GM18907 (cell line): Measurements from ENCODE around the gene LOXL1.

Source experiments
- ATAC-seq: cut with Tn5 transposase; IDR thresholded peaks from one replicate; pipeline ENCODE4 v1.9.1; 2021; ENCODE audit warnings: mild to moderate bottlenecking, moderate library complexity; ENCODE audit not compliant: unreplicated experiment

The LOXL1 gene

DNA sequence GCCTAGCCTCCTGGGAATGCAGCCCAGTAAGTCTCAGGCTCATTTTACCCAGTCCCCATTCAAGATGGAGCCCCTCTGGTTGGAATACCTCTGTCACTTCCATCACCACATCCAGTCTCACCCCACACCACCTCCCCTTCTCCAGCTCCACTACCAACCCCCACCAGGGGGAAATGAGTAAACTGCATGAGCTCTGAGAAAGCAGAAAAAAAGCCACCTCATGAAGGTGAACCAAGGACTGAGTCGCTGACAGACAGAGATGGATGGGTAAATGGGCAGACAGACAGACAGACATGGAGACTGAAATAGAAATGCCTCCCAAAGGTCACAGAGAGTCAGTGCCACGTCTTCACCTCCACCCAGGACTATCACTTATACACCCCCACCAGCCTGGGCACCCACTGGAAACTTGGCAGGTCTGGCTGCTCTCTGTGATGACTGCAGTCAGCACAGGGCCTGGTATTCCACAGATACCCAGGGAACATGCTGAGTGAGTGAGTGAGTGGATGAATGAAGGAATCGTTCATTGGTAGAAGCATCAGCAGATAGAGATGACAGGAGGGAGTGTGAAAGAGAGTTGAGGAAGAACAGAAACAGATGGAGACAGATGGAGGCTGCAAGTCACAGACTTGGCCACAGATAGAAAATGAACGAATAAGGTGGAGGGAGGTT lies 4.9 kb upstream of the LOXL1 start:
- ATAC-seq, result no peak

DNA sequence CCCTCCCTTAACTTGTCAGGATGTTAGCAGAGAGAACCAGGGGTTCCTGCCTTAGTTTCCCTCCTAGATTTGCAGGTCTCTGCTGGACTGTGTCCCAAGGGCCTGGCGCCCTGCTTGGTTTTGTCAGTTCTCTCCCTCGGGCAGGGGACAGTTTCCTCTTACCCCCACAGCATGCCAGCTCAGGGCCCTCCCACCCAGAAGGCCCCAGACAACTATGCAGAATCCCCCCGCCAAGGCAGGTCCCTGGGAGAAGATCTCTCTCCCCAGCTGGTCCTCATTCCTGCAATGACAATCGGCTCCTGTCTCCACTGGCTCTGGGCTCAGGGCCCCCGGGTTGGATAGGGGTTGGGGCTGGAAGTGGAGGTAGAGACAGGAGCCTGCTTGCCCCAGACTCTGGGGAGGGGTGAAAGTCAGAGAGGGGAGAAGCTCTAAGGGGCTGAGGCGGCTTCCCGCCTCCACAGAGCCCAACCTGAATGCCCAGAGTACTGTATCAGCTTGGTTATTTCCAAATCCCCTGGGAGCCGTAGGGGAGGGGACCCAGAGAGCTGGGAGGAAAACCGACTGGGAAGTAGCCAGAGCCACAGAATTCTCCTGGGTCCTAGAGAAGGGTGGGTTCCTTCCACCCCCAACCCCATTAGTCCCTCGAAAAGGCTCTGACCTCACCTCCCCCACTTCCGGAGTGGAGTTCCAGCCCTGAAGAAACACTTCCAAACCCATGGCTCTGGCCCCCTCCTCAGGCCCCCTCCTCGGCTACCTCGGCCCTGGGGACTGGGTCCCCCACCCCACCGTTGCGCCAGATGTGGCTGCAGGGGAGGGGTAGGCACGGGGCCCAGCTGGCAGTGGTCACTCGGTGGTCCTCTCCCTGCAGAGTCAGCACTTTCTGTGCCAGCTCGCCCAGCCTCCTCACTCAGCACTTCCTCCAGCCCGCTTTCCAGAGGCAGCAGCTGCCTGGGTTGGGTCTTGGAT lies 3.8 kb upstream of the LOXL1 start:
- ATAC-seq, result no peak

DNA sequence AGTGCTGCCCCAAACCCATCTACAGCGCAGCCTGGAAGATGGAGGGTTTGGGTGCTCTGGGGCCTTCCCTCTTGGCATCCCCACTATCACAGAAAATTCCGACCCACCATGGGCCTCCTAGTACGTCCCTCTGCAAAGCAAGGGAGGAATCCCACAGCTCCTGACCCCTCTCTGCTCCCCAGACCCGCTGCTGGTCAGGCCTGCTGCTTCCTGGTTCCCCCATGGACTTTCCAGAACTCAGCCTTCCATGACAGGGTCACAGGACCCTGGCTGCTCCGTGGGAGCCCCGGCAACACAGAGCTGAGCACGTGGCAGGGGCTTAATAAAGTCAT lies 3.1 kb upstream of the LOXL1 start:
- ATAC-seq, result no peak

DNA sequence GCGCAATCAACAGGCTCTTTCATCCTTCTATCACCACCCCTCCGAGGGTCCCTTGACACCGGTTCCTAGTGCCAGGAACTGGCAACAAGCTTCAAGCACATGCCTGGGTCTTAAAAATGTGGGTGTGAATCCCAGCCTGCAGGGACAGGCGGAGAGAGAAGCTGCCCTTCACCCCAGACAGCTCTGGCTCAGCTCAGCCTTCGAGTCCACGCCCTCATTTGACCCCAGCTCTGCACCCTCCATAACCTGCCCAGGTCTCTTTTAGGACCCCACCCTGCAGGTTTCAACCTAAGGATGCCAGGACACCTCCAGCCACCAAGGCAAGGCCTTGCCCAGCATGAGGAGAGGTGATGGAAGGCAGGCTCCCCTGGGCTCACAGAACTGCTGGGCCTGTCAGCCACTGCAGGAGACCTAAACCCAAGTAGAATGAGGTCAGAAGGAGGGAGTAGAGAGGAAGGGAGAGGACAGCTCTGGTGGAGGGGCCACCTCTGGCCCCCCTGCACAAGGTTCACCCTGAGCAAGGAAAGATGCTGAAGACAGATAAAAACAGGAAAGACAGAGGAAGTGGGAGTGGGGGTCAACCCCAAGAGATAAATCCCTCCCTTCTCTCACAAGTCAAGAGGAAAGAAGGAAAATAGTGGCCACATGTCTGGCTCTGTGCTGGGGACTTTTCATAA lies 2.6 kb upstream of the LOXL1 start:
- no peak for ATAC-seq

DNA sequence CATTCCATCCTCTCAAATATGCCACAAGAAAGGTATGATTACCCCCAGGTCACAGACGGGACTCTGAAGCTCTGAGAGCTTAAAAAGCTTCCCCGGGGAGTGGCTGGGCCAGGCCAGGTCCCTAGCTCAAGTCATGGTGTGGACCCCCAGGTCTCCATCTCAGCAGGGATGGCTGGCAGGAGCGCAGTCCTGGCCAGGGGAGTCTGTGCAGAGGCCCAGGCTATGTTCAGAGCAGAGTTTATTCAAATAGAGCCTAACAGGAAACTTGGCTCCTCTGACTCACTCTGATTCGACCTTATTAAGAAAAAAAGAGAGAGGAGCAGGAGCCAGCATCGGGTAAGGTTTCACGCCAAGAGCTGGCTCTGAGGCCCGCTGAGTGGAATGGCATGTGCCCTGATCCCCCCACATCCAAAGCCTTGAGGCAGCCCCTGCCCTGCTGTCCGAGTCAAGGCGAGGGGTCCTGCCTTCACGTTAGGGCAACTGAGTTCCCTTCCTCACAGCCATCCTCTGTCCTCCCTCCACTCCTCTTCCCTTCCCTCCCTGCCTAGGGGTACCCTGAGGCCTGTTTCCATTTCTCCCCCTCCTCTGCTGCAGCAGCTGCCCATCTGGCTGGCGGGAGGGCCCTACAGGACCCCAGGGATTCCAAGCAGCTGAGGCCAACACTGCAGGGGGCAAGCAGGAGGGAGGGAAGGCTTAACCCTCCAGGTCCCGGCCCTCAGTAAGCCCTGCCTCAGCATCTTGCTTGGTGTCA lies 1.9 kb upstream of the LOXL1 start:
- ATAC-seq, result no peak

DNA sequence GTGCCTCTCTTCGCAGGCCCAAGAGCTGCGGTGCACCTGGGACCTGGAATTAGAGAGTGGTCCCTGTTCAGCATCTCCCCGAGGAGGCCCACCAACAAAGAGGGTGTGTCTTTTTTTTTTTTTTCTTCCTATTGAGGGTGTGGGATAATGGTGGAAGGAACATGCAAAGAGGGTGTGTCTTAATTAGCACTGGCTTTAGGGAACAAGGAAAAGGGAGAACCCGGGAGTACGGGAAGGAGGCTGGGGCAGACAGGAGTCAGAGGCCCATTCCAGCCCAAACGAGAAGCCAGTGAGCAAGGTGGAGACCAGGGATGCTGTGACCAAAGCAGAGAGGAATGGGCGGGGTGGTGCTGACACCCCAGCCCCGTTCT lies 429 bp upstream of the LOXL1 start:
- no peak for ATAC-seq

DNA sequence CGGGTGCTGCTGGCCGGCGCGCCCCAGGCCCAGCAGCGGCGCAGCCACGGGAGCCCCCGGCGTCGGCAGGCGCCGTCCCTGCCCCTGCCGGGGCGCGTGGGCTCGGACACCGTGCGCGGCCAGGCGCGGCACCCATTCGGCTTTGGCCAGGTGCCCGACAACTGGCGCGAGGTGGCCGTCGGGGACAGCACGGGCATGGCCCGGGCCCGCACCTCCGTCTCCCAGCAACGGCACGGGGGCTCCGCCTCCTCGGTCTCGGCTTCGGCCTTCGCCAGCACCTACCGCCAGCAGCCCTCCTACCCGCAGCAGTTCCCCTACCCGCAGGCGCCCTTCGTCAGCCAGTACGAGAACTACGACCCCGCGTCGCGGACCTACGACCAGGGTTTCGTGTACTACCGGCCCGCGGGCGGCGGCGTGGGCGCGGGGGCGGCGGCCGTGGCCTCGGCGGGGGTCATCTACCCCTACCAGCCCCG lies 777 bp downstream of the LOXL1 start:
- no peak for ATAC-seq

DNA sequence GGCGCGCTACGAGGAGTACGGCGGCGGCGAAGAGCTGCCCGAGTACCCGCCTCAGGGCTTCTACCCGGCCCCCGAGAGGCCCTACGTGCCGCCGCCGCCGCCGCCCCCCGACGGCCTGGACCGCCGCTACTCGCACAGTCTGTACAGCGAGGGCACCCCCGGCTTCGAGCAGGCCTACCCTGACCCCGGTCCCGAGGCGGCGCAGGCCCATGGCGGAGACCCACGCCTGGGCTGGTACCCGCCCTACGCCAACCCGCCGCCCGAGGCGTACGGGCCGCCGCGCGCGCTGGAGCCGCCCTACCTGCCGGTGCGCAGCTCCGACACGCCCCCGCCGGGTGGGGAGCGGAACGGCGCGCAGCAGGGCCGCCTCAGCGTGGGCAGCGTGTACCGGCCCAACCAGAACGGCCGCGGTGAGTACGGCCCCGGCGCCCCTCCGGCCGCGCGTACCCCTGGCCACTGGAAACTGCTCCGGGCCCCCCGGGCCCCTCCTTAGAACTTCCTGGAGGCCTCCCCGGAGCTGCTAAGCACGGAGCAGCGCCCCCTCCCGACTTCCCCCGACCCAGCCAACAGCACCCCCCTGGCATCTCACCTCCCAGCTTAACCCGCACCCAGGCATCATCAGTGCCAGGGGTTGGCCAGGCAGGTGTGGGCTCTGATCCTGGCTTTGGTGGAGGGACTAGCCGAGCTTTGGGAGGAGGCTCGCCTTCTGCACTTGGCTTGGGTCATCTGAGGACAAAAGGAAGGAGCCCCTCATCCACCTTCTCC lies 1.4 kb downstream of the LOXL1 start:
- ATAC-seq, result no peak

DNA sequence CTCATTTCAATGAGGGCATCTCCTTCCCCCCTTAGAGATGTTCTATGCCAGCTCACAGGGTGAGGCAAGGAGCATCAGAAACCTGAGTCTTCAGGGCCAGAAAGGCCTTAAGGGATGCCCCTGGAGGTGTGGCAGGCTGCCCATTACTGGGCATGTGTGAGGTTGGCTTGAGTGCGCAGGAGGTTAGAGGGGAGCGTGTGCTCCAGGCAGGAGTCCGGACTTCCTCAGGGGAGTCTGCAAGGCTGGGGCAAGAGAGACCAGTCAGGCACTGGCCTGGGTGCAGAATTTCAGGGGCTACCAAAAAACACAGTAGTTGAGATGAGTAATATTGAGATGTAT lies 1.9 kb downstream of the LOXL1 start:
- ATAC-seq, result no peak

DNA sequence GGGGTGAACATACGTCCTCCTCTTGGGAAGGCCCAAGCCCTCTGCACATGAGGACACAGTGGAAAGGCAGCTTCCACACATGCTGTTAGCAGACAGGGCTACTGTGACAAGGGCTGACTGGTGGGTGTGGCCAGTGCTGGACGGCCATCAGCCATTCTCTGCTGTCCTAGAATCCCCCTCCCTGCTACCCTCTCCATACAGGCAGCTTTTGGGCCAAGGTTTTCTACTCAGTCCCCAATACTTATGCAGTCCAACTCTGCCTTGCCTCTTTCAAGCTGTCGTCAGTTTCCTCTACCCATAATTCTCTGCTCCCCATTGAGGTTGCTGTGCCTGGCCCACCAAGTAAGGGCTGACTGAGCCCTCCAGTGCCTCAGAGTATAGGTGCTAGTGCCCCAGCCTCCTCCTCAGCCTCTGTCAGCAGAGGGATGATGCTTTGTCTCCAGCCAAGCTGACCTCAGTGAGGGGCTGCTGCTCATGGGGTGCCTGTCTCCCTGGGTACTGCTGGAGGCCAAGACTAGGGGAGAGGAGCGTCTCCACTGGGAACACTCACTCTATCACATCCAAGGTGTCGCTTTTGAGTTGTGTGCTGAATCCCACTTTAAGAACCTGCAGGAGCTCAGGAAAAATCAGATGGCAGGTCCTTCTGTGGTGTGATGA lies 2.8 kb downstream of the LOXL1 start:
- no peak for ATAC-seq

DNA sequence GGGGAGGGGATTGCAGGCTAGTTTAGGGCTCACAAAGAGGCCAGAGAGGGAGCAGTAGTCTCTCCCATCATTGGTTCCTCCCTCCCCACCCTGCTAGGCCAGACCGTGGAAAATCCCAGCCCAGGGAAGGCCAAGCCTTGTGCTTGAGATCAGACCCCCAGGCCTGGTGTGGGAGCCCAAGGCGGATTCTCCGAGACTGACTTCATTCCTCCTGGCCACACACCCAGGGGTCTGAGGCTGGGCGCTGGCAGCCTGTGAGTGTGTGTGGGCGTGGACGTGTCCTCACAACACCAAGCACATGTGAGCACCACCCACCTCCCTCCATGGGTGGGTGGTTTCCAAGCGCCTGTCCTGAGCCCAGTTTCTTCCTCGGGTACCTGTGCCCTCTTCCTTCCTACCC lies 4.1 kb downstream of the LOXL1 start:
- ATAC-seq, result no peak

DNA sequence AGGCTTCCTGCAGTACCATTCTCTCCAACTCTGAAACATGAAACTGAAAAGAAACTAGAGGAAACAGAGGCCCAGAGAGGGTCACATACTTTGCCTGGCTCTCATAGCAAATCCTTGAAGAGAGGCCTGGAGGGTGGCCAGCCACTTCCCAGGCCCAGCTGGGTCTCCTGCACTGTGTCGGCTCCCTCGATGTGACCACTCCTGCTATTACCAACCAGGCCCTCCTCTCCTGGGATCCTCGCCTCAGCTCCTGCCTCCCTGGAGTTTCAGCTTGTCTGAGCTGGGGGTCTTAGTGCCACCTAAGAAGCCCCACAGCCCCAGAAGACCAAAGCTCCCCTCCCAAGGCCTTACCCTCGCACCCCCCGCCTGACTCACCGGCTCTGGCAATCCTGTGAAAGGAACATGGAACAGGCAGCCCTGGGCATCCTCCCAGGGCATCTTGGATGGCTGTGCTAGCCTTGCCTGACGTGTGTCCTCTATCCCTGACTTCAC lies 4.6 kb downstream of the LOXL1 start:
- no peak for ATAC-seq

DNA sequence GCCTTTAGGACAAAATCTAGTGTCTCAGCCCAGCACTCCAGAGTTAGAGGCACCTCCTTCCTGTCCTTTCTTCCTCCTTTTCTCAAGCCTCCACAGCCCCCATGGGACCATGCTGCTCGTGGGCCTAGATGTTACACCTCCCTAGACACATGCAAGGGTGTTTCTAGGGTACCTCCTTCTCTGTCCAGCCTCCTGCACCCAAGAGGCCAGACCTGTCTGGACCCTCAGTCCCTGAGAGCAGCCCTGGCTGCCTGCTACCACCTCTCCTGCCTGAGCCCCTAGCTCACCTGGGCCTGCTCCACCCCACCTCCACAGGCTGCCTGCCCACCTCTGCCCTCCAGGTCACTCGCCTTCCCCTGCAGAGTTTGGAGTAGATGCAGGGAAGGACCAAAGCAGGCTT lies 5.2 kb downstream of the LOXL1 start:
- ATAC-seq, result no peak

DNA sequence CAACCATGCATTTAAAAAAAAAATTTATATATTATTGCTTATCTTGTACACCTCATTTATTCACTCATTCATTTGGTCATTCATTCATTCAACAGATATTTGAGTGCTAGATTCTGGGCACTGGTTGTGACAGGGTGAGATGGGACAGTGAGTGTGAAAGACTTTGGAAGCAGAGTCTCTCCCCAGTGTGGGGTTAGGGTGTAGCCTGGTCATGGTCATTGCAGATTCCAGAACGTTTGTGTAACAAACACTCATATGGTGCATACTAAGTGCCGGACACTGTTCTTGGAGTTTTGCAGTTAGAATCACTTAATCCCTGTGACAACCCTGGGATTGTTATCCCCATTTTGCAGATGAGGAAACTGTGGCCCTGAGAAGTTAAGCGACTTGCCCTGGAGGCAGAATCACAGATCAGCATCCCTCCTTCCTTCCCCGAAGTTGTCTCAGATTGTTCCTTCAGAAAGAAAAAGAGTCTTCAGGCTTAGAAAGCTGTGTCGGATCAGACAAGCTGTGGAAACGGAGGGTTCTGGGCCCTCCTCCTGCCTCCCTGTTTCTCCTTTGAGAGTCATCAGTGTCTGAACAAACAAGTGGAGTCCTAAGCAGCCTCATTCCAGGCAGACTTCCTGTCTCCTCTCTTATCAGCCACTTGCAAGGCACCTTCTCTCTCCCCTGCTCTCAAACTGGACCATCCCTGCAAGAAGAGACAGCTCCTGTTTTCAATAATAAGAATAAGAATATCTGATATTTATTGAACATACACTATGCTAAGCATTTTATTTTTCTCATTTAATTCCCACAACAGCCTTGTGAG lies 6.3 kb downstream of the LOXL1 start:
- ATAC-seq, result no peak

DNA sequence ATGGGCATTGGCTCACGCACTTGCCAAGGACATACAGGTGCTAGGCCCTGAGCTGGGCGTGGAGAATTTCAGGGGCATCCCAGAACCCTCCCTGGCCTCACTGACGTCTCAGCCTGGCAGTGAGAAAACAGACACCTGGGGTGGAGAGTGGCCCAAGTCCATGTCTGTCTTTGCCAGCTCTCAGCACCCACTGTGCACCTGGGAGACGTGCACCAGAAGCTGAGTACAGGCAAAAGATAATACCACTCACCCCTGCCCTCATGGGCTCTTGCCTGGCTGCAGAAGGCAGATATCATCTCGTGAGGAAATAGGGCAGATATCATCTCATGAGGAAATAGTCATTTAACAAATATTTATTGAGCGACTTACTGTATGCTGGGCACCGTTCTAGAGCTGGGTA lies 8.0 kb downstream of the LOXL1 start:
- ATAC-seq, result no peak

DNA sequence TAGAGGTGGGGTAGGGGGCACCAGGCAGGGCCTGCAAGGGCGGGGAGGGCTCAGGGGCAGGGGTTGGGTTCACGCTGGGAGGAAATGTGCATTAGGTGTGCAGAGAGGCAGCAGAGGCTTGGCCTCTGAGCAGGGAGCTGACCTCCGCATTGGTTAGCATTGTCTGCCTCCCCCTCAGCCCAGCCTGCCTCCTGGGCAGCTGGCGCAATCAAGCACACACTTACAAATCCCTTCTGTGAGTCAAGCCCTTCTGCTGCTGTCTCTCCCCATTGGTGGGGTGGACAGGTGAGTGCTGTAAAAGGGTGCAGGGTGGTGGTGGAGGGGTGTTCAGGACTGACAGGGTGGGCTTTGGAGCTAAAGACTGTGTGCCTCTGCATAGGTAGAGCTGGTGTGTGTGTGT lies 9.3 kb downstream of the LOXL1 start:
- ATAC-seq, result no peak

DNA sequence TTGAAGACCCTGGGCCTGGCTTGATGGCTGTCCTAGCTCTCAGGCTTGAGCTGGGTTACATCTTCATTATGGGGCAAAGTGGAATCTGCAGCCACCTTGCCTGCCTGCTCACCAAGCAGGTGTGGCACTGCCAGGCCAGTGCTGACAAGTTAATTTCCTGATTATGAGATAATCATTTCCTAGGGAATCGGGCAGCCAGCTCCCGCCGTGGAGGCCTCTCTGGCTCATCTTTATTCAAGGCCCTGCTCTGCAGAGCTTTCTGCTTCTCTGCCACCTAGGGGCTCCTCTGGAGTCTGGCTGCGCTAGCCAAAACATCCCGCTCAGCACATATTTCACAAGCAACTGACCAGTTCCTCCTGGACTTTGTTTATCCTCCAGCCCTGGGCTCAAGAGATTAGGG lies 9.9 kb downstream of the LOXL1 start:
- ATAC-seq, result no peak

DNA sequence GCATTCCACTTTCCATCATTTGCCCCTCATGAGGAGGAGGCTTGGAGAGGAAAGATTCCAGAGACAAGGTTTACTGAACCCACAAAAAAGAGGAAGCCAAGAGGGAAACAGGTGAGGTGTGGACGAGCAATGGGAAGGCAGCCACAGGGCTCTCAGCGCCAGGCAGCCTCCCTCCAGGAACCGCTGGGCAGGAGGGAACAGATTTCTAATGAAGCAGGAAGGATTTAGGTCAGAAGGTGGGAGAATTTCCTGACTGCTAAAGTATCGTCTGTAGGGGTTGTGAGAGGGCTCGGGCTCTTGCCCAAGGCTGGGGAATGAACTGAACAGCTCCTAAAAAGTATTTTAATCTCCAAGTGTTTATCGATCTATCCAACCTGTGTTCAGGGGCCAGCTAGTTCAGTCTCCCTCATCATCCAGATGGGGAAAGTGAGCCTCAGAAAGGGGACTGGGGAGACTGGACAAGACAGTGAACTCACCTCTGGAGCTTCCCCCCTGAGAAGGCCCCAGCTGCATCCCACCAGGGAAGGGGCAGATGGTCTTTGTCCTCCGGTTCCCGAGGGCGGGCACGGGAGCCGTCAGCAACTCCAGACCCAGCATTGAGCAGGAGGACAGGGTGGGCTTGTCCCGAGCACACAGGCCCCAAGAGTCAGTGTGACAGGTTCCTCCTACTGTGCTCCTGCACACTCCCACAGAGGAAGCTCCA lies 10.5 kb downstream of the LOXL1 start:
- no peak for ATAC-seq
